Uterus (tissue), 2 donors: Measurements from ENCODE around the gene UBIAD1.

Experiments used
- POLR2A ChIP-seq, 2 donors: fragments of 450-650 bp; IDR thresholded peaks; one replicate each; pipeline ENCODE4 v1.6.1; 2016; ENCODE audit warnings: antibody characterized with exemption in 2 of 2, mild to moderate bottlenecking in 1 of 2, moderate library complexity in 1 of 2
- TF ChIP-seq, protein P1 (sequence below), 4 experiments: fragments of 200-600 bp in 2 of 4; fragments of 450-650 bp in 2 of 4; sonication (generic) in 2 of 4; IDR thresholded peaks; one replicate each; pipeline ENCODE4 v1.5.1; 2016 to 2019; ENCODE audit warnings: antibody characterized with exemption in 4 of 4, mild to moderate bottlenecking in 2 of 4, moderate library complexity in 1 of 4

DNA sequence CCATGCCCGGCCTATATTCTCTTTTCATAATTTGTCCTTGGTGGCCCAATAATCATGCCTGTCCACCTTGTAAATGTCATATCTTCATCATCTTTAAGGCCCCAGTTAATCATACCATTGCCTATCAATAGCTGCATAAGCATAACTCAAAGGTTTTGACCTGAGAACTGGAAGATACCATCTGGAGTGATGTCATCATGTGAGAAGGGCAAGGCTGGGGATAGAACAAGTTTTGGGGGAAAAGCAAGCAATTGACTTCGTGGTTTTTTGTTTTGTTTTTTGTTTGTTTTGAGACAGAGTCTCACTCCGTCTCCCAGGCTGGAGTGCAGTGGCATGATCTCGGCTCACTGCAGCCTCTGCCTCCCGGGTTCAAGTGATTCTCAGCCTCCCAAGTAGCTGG is 6.2 kb downstream of the UBIAD1 start:
- TF ChIP-seq, protein P1, sequence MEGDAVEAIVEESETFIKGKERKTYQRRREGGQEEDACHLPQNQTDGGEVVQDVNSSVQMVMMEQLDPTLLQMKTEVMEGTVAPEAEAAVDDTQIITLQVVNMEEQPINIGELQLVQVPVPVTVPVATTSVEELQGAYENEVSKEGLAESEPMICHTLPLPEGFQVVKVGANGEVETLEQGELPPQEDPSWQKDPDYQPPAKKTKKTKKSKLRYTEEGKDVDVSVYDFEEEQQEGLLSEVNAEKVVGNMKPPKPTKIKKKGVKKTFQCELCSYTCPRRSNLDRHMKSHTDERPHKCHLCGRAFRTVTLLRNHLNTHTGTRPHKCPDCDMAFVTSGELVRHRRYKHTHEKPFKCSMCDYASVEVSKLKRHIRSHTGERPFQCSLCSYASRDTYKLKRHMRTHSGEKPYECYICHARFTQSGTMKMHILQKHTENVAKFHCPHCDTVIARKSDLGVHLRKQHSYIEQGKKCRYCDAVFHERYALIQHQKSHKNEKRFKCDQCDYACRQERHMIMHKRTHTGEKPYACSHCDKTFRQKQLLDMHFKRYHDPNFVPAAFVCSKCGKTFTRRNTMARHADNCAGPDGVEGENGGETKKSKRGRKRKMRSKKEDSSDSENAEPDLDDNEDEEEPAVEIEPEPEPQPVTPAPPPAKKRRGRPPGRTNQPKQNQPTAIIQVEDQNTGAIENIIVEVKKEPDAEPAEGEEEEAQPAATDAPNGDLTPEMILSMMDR (IDR thresholded peaks at IDR 0.05) = no peak
- TF ChIP-seq POLR2A (IDR thresholded peaks at IDR 0.05) = no peak
